HepG2 (cell line): ENCODE measurements around the gene SMTN. TPM values are rescaled to one million over a fixed set of nuclear protein-coding genes. Genes with fewer than 3 reads are reported as not detected.

Experiments used
- EP300 ChIP-seq, 3 experiments: sonication (generic) in 1 of 3; formaldehyde crosslinking in 1 of 3; IDR thresholded peaks; 2 replicates each; pipeline versions ENCODE4 v1.5.1 to v1.6.1; 2011 to 2020; ENCODE audit warnings: low read depth in 2 of 3, low read length in 2 of 3, borderline replicate concordance in 1 of 3, improper control_type of control experiment in 1 of 3, mild to moderate bottlenecking in 1 of 3, missing genetic modification reagents in 1 of 3, moderate library complexity in 1 of 3
- HNF4A ChIP-seq: sonication (generic); formaldehyde crosslinking; IDR thresholded peaks from 2 replicates; pipeline ENCODE4 v1.4.0; 2020; ENCODE audit warnings: missing genetic modification reagents
- ISL2 ChIP-seq: sonication (generic); formaldehyde crosslinking; IDR thresholded peaks from 2 replicates; pipeline ENCODE4 v1.5.0; 2020; ENCODE audit warnings: missing genetic modification reagents
- NFYC ChIP-seq: IDR thresholded peaks from 2 replicates; pipeline ENCODE4 v1.6.1; 2016; ENCODE audit warnings: missing genetic modification reagents, missing compliant biosample characterization
- RARA ChIP-seq: IDR thresholded peaks from 2 replicates; pipeline ENCODE4 v1.6.1; 2016; ENCODE audit warnings: missing genetic modification reagents, missing compliant biosample characterization
- REPIN1 ChIP-seq: sonication (generic); formaldehyde crosslinking; IDR thresholded peaks from 2 replicates; pipeline ENCODE4 v1.8.0; 2022; ENCODE audit warnings: missing genetic modification reagents, low read depth, mild to moderate bottlenecking, borderline replicate concordance
- SNAPC2 ChIP-seq: sonication (generic); formaldehyde crosslinking; IDR thresholded peaks from 2 replicates; pipeline ENCODE4 v1.8.1; 2022; ENCODE audit warnings: mild to moderate bottlenecking, missing genetic modification reagents
- SP2 ChIP-seq: sonication (generic); formaldehyde crosslinking; IDR thresholded peaks from 2 replicates; pipeline ENCODE4 v1.5.1; 2020; ENCODE audit warnings: mild to moderate bottlenecking, missing genetic modification reagents
- ZFP37 ChIP-seq: sonication (generic); formaldehyde crosslinking; IDR thresholded peaks from 2 replicates; pipeline ENCODE4 v1.4.0; 2020; ENCODE audit warnings: missing genetic modification reagents, borderline replicate concordance
- ZNF263 ChIP-seq: sonication (generic); formaldehyde crosslinking; IDR thresholded peaks from 2 replicates; pipeline ENCODE4 v1.4.0; 2020; ENCODE audit warnings: missing genetic modification reagents
- ZNF598 ChIP-seq: sonication (generic); formaldehyde crosslinking; IDR thresholded peaks from 2 replicates; pipeline ENCODE4 v1.5.1; 2020; ENCODE audit warnings: mild to moderate bottlenecking, missing genetic modification reagents, borderline replicate concordance
- ZNF782 ChIP-seq: sonication (generic); formaldehyde crosslinking; IDR thresholded peaks from 2 replicates; pipeline ENCODE4 v1.4.0; 2020; ENCODE audit warnings: missing genetic modification reagents, mild to moderate bottlenecking, borderline replicate concordance
- polyA plus RNA-seq, 8 experiments: library from polyadenylated mRNA; depleted of rRNA in 3 of 8; stranded (reverse) in 7 of 8; unstranded in 1 of 8; fragments of >200 nt; fragmentation: Illumina TruSeq in 4 of 8; extraction: Trizol in 4 of 8; gene quantifications; 2 replicates each; pipeline versions ENCODE4 v1.2.1 to v1.2.3, GENCODE V29; 2011 to 2016; ENCODE audit warnings: low read depth in 4 of 8, missing spikeins in 1 of 8, mixed read lengths in 1 of 8; ENCODE audit not compliant: insufficient read depth in 1 of 8
- total RNA-seq, 5 experiments: library from RNA; depleted of rRNA; stranded (reverse); fragments of >200 nt; fragmentation: Illumina TruSeq; extraction: Trizol; gene quantifications; 2 replicates each; pipeline ENCODE4 v1.2.3, GENCODE V29; 2016; ENCODE audit warnings: low read depth in 1 of 5
- TF ChIP-seq, protein P1 (sequence below): IDR thresholded peaks from 2 replicates; pipeline ENCODE4 v1.6.1; 2016; ENCODE audit warnings: missing genetic modification reagents, missing compliant biosample characterization
- TF ChIP-seq, protein P2 (sequence below), 2 experiments: IDR thresholded peaks; 2 replicates each; pipeline ENCODE4 v1.6.1; 2011 to 2012; ENCODE audit warnings: low read length in 2 of 2, borderline replicate concordance in 1 of 2, low read depth in 1 of 2, mild to moderate bottlenecking in 1 of 2, moderate library complexity in 1 of 2
- TF ChIP-seq, protein P3 (sequence below): sonication (generic); formaldehyde crosslinking; IDR thresholded peaks from 2 replicates; pipeline ENCODE4 v1.5.1; 2020; ENCODE audit warnings: missing genetic modification reagents, mild to moderate bottlenecking, borderline replicate concordance
- TF ChIP-seq, protein P4 (sequence below): sonication (generic); formaldehyde crosslinking; IDR thresholded peaks from 2 replicates; pipeline ENCODE4 v1.4.0; 2020; ENCODE audit warnings: low read depth, missing genetic modification reagents
- TF ChIP-seq, protein P5 (sequence below): sonication (generic); formaldehyde crosslinking; IDR thresholded peaks from 2 replicates; pipeline ENCODE4 v1.5.0; 2020; ENCODE audit warnings: mild to moderate bottlenecking, missing genetic modification reagents, moderate library complexity

SMTN gene
- total and polyA plus RNA-seq, 2 of the 13 experiments (the other 11 are each of a cell fraction or from before 2014, with no cell fraction given) = 14.7 to 26.1 TPM

DNA sequence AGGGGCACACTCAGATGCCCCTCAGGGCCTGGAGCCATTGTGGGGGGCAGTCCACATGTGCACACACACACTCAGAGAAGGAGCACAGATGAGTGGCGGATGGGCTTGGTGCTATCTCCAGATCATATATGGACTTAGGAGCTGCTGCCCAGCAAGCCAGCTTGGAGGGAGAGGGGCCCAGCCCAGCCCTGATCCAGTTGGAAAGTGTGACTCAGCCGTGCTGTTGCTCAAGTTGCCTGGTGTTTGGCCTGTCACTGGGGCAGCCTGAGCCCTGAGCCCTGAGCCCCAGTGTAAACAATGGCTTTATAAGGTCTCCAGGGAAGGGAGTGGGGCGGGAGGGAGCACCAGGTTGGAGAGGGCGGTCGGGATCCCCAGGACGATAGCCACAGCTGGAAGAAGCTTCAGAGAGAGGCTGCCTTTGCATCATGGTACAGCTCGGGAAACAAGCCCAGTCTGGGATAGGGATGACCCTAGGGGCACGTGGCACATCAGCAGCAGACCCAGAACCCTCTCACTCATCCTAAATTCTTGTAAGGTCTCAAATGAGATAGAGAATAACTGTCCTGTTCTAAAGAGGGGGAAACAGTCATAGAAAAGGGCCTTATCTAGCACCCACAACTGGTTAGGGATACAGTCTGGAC, 21.4 kb downstream of the SMTN start (continued):
- TF ChIP-seq REPIN1 (no peak), EP300 (IDR thresholded peaks at IDR 0.05; ENCODE audit: low read depth in 2 of 2, low read length in 2 of 2) (peak; percentile 55 to 83; a peak in 3 of 4 replicates), EP300 (CRISPR knock-in tag; IDR thresholded peaks at IDR 0.05; ENCODE audit: borderline replicate concordance) (no peak; the same call in 1 of the 2 replicates), SNAPC2 (no peak), ZNF263 (peak; percentile 69), ZFP37 (CRISPR knock-in tag) (no peak), RARA (CRISPR knock-in tag) (peak; percentile 49; the same call in 1 of the 2 replicates), HNF4A (CRISPR knock-in tag) (peak; percentile 31; the same call in 1 of the 2 replicates), ZNF782 (CRISPR knock-in tag) (no peak), ISL2 (CRISPR knock-in tag) (no peak), ZNF598 (0 out of 2 replicates have a peak, but pooled peaks have one; percentile 39), NFYC (CRISPR knock-in tag) (no peak), SP2 (CRISPR knock-in tag) (no peak)
- TF ChIP-seq, protein P1, sequence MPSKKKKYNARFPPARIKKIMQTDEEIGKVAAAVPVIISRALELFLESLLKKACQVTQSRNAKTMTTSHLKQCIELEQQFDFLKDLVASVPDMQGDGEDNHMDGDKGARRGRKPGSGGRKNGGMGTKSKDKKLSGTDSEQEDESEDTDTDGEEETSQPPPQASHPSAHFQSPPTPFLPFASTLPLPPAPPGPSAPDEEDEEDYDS (CRISPR knock-in tag) = no peak
- TF ChIP-seq, protein P2, sequence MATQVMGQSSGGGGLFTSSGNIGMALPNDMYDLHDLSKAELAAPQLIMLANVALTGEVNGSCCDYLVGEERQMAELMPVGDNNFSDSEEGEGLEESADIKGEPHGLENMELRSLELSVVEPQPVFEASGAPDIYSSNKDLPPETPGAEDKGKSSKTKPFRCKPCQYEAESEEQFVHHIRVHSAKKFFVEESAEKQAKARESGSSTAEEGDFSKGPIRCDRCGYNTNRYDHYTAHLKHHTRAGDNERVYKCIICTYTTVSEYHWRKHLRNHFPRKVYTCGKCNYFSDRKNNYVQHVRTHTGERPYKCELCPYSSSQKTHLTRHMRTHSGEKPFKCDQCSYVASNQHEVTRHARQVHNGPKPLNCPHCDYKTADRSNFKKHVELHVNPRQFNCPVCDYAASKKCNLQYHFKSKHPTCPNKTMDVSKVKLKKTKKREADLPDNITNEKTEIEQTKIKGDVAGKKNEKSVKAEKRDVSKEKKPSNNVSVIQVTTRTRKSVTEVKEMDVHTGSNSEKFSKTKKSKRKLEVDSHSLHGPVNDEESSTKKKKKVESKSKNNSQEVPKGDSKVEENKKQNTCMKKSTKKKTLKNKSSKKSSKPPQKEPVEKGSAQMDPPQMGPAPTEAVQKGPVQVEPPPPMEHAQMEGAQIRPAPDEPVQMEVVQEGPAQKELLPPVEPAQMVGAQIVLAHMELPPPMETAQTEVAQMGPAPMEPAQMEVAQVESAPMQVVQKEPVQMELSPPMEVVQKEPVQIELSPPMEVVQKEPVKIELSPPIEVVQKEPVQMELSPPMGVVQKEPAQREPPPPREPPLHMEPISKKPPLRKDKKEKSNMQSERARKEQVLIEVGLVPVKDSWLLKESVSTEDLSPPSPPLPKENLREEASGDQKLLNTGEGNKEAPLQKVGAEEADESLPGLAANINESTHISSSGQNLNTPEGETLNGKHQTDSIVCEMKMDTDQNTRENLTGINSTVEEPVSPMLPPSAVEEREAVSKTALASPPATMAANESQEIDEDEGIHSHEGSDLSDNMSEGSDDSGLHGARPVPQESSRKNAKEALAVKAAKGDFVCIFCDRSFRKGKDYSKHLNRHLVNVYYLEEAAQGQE (IDR thresholded peaks at IDR 0.05; ENCODE audit: borderline replicate concordance in 1 of 2, low read depth in 1 of 2, low read length in 2 of 2) = no peak; a peak in 1 of 4 replicates
- TF ChIP-seq, protein P3, sequence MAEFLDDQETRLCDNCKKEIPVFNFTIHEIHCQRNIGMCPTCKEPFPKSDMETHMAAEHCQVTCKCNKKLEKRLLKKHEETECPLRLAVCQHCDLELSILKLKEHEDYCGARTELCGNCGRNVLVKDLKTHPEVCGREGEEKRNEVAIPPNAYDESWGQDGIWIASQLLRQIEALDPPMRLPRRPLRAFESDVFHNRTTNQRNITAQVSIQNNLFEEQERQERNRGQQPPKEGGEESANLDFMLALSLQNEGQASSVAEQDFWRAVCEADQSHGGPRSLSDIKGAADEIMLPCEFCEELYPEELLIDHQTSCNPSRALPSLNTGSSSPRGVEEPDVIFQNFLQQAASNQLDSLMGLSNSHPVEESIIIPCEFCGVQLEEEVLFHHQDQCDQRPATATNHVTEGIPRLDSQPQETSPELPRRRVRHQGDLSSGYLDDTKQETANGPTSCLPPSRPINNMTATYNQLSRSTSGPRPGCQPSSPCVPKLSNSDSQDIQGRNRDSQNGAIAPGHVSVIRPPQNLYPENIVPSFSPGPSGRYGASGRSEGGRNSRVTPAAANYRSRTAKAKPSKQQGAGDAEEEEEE (CRISPR knock-in tag) = no peak
- TF ChIP-seq, protein P4, sequence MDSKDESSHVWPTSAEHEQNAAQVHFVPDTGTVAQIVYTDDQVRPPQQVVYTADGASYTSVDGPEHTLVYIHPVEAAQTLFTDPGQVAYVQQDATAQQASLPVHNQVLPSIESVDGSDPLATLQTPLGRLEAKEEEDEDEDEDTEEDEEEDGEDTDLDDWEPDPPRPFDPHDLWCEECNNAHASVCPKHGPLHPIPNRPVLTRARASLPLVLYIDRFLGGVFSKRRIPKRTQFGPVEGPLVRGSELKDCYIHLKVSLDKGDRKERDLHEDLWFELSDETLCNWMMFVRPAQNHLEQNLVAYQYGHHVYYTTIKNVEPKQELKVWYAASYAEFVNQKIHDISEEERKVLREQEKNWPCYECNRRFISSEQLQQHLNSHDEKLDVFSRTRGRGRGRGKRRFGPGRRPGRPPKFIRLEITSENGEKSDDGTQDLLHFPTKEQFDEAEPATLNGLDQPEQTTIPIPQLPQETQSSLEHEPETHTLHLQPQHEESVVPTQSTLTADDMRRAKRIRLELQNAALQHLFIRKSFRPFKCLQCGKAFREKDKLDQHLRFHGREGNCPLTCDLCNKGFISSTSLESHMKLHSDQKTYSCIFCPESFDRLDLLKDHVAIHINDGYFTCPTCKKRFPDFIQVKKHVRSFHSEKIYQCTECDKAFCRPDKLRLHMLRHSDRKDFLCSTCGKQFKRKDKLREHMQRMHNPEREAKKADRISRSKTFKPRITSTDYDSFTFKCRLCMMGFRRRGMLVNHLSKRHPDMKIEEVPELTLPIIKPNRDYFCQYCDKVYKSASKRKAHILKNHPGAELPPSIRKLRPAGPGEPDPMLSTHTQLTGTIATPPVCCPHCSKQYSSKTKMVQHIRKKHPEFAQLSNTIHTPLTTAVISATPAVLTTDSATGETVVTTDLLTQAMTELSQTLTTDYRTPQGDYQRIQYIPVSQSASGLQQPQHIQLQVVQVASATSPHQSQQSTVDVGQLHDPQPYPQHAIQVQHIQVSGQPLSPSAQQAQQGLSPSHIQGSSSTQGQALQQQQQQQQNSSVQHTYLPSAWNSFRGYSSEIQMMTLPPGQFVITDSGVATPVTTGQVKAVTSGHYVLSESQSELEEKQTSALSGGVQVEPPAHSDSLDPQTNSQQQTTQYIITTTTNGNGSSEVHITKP (CRISPR knock-in tag) = no peak
- TF ChIP-seq, protein P5, sequence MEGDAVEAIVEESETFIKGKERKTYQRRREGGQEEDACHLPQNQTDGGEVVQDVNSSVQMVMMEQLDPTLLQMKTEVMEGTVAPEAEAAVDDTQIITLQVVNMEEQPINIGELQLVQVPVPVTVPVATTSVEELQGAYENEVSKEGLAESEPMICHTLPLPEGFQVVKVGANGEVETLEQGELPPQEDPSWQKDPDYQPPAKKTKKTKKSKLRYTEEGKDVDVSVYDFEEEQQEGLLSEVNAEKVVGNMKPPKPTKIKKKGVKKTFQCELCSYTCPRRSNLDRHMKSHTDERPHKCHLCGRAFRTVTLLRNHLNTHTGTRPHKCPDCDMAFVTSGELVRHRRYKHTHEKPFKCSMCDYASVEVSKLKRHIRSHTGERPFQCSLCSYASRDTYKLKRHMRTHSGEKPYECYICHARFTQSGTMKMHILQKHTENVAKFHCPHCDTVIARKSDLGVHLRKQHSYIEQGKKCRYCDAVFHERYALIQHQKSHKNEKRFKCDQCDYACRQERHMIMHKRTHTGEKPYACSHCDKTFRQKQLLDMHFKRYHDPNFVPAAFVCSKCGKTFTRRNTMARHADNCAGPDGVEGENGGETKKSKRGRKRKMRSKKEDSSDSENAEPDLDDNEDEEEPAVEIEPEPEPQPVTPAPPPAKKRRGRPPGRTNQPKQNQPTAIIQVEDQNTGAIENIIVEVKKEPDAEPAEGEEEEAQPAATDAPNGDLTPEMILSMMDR (CRISPR knock-in tag) = peak; percentile 17
